Astrocyte (in vitro differentiated cells and primary cell): ENCODE results near the gene CRIM1. TPM values are rescaled to one million over a fixed set of nuclear protein-coding genes. Genes with fewer than 3 reads are reported as not detected.

ENCODE experiments used
- DNase-seq: peaks from one replicate; pipeline ENCODE4 v3.0.0-alpha.2; 2010; ENCODE audit warnings: low read depth
- FAIRE-seq: peaks from 2 replicates; lab custom pipeline; 2011; peaks lifted over from hg19 to GRCh38; lab: Jason Lieb, UNC
- H2AFZ ChIP-seq: 2 replicates; pipeline ENCODE4 v1.6.0; 2012; ENCODE audit warnings: low read depth, low read length, inconsistent platforms
- H3K27ac ChIP-seq: 2 replicates; pipeline ENCODE4 v1.5.1; 2011; ENCODE audit warnings: low read depth, low read length, inconsistent platforms
- H3K27me3 ChIP-seq: 2 replicates; pipeline ENCODE4 v1.6.0; 2011; ENCODE audit warnings: low read length, inconsistent platforms; ENCODE audit not compliant: insufficient read depth
- H3K36me3 ChIP-seq: 2 replicates; pipeline ENCODE4 v1.5.1; 2011; ENCODE audit warnings: low read length, inconsistent platforms; ENCODE audit not compliant: insufficient read depth
- H3K4me1 ChIP-seq: 2 replicates; pipeline ENCODE4 v1.5.1; 2011; ENCODE audit warnings: low read length, inconsistent platforms; ENCODE audit not compliant: insufficient read depth
- H3K4me2 ChIP-seq: 2 replicates; pipeline ENCODE4 v1.6.0; 2012; ENCODE audit warnings: low read length, inconsistent platforms
- H3K4me3 ChIP-seq: 2 replicates; pipeline ENCODE4 v1.5.1; 2011; ENCODE audit warnings: low read depth, mild to moderate bottlenecking, low read length, inconsistent platforms; ENCODE audit not compliant: insufficient read depth
- H3K79me2 ChIP-seq: 2 replicates; pipeline ENCODE4 v1.6.0; 2012; ENCODE audit warnings: mild to moderate bottlenecking, low read length, inconsistent platforms; ENCODE audit not compliant: insufficient read depth
- H3K9ac ChIP-seq: 2 replicates; pipeline ENCODE4 v1.6.0; 2012; ENCODE audit warnings: mild to moderate bottlenecking, low read length, inconsistent platforms
- H3K9me3 ChIP-seq: 2 replicates; pipeline ENCODE4 v1.5.1; 2012; ENCODE audit warnings: low read depth, mild to moderate bottlenecking, low read length, inconsistent platforms; ENCODE audit not compliant: insufficient read depth
- H4K20me1 ChIP-seq: 2 replicates; pipeline ENCODE4 v1.6.0; 2012; ENCODE audit warnings: low read length, inconsistent platforms; ENCODE audit not compliant: insufficient read depth
- H3K27ac Mint-ChIP-seq: one replicate; pipeline ENCODE4 v1.8.0; 2021; ENCODE audit warnings: mild to moderate bottlenecking, mixed read lengths; ENCODE audit not compliant: unreplicated experiment
- H3K27me3 Mint-ChIP-seq: one replicate; pipeline ENCODE4 v1.8.0; 2021; ENCODE audit warnings: low read depth, mixed read lengths; ENCODE audit not compliant: unreplicated experiment
- H3K36me3 Mint-ChIP-seq: one replicate; pipeline ENCODE4 v1.8.0; 2021; ENCODE audit warnings: low read depth, mixed read lengths; ENCODE audit not compliant: unreplicated experiment
- H3K4me1 Mint-ChIP-seq: one replicate; pipeline ENCODE4 v1.8.0; 2021; ENCODE audit warnings: low read depth, mixed read lengths; ENCODE audit not compliant: unreplicated experiment
- H3K4me3 Mint-ChIP-seq: one replicate; pipeline ENCODE4 v1.8.0; 2021; ENCODE audit warnings: mild to moderate bottlenecking, moderate library complexity, mixed read lengths; ENCODE audit not compliant: unreplicated experiment
- H3K9me3 Mint-ChIP-seq: one replicate; pipeline ENCODE4 v1.8.0; 2021; ENCODE audit warnings: mild to moderate bottlenecking, mixed read lengths; ENCODE audit not compliant: unreplicated experiment
- EZH2 ChIP-seq: IDR thresholded peaks from 2 replicates; pipeline ENCODE4 v1.6.1; 2012; ENCODE audit warnings: mild to moderate bottlenecking, low read length, inconsistent platforms; ENCODE audit not compliant: insufficient read depth
- total RNA-seq: library from RNA; stranded (reverse); gene quantifications from 2 replicates; pipeline ENCODE4 v1.2.1, GENCODE V29; 2021
- TF ChIP-seq, protein P1 (sequence below): IDR thresholded peaks from 2 replicates; pipeline ENCODE4 v1.5.1; 2011; ENCODE audit warnings: low read depth, mild to moderate bottlenecking, inconsistent platforms, low read length, moderate library complexity; ENCODE audit not compliant: insufficient read depth

CRIM1 gene
- total RNA-seq, 1 donor from 2014 or later = 180 TPM

DNA sequence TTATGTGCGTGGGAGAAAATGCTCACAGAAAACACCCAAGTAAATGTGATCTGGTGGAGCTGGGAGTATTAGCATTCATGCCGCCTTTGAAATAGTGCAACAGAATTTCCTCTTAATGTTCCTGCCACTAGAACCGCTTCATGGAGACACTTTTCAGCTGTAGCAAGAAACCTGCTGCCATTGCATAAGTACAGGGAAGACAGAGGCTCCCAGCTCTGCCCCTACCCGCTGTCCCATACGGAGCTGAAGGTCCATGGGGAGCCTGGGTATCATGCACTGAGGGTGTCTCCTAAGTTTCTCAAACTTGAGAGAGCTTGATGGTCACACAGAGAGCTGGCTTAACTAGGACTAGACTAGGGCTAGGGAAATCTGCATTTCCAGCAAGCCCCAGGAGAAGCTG is 49.6 kb downstream of the CRIM1 start:
- H2AFZ ChIP-seq = no peak overlapping the region
- no peak for FAIRE-seq
- no peak overlapping the region for H3K9ac ChIP-seq

DNA sequence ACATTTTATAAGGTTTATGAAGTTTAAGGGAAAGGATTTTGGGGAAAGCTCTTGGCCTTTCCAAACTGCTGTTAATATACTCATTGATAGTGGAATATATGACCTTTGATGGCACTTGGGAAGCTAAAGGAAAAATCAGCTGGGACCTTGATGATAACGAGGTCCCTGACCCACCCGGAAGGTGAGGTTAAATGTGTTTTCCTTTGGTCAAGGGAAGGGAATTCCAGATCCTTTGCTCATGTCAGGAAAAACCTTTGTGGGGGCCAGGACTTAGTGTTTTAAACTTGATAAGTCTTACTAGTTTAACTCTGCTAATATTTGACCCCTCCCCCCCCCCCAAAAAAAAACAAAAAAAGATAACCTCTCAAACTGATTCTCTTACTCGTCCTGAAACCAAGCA is 50.7 kb downstream of the CRIM1 start:
- DNase-seq (no peak), FAIRE-seq (no peak)
- TF ChIP-seq, protein P1, sequence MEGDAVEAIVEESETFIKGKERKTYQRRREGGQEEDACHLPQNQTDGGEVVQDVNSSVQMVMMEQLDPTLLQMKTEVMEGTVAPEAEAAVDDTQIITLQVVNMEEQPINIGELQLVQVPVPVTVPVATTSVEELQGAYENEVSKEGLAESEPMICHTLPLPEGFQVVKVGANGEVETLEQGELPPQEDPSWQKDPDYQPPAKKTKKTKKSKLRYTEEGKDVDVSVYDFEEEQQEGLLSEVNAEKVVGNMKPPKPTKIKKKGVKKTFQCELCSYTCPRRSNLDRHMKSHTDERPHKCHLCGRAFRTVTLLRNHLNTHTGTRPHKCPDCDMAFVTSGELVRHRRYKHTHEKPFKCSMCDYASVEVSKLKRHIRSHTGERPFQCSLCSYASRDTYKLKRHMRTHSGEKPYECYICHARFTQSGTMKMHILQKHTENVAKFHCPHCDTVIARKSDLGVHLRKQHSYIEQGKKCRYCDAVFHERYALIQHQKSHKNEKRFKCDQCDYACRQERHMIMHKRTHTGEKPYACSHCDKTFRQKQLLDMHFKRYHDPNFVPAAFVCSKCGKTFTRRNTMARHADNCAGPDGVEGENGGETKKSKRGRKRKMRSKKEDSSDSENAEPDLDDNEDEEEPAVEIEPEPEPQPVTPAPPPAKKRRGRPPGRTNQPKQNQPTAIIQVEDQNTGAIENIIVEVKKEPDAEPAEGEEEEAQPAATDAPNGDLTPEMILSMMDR = no peak
- no peak for TF ChIP-seq EZH2
- H3K4me3 Mint-ChIP-seq = no peak overlapping the region
- Histone ChIP-seq H3K27me3 (no peaks in the 10 kb centered on the region), H3K27ac (peak overlapping the region; percentile 40), H3K4me2 (peak overlapping the region; percentile 26), H2AFZ (no peak overlapping the region), H4K20me1 (peaks cover 40% of the 10 kb centered on the region), H3K9me3 (no peaks in the 10 kb centered on the region), H3K4me3 (no peak overlapping the region), H3K4me1 (peaks cover 54% of the 10 kb centered on the region), H3K79me2 (peaks cover 97% of the 10 kb centered on the region), H3K36me3 (peaks cover 6% of the 10 kb centered on the region), H3K9ac (peak overlapping the region; percentile 15)
- H3K27ac Mint-ChIP-seq = peak overlapping the region; percentile 73
- peaks cover 45% of the 10 kb centered on the region for H3K4me1 Mint-ChIP-seq
- H3K36me3 Mint-ChIP-seq = no peaks in the 10 kb centered on the region
- no peaks in the 10 kb centered on the region for H3K27me3 Mint-ChIP-seq
- H3K9me3 Mint-ChIP-seq = no peaks in the 10 kb centered on the region

More for the DNA sequence above, 49.6 kb downstream of the CRIM1 start:
- Mint-ChIP-seq H3K27ac (no peak overlapping the region), H3K27me3 (no peaks in the 10 kb centered on the region), H3K9me3 (no peaks in the 10 kb centered on the region), H3K4me3 (no peak overlapping the region), H3K4me1 (peaks cover 35% of the 10 kb centered on the region), H3K36me3 (no peaks in the 10 kb centered on the region)
- Histone ChIP-seq H3K4me2 (no peak overlapping the region), H3K4me3 (no peak overlapping the region), H4K20me1 (peaks cover 40% of the 10 kb centered on the region), H3K4me1 (peaks cover 50% of the 10 kb centered on the region), H3K36me3 (peaks cover 11% of the 10 kb centered on the region), H3K27me3 (no peaks in the 10 kb centered on the region), H3K9me3 (no peaks in the 10 kb centered on the region), H3K79me2 (peaks cover 97% of the 10 kb centered on the region), H3K27ac (peak overlapping the region; percentile 19)
- DNase-seq = no peak
- TF ChIP-seq, protein P1 = no peak
- no peak for TF ChIP-seq EZH2

DNA sequence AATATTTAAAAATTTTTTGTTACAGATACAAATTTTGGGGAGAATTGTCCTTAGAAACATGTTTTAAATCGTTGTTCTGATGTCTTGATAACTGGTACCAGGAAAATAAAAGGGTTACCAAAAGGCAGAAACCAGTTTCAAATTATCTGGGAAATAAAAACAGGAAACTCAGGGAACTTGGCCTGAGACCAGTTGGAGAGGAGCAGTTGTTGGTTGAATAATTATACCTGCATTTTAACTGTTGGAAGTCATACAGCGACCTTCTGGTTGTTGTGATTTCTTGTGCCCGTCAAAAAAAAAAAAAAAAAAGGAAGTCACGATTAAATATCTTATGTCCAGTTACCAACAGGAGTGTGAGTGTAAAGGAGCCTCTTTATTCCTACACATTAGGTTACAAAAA is 51.8 kb downstream of the CRIM1 start:
- H2AFZ ChIP-seq = no peak overlapping the region
- peak overlapping the region; percentile 47 for H3K9ac ChIP-seq
- H3K9me3 Mint-ChIP-seq = no peaks in the 10 kb centered on the region
- peaks cover 47% of the 10 kb centered on the region for H4K20me1 ChIP-seq
- no peaks in the 10 kb centered on the region for H3K36me3 ChIP-seq
- peak overlapping the region; percentile 50 for H3K4me2 ChIP-seq
- TF ChIP-seq, protein P1 = no peak
- no peak for TF ChIP-seq EZH2
- no peak overlapping the region for H3K4me3 Mint-ChIP-seq
- no peaks in the 10 kb centered on the region for H3K27me3 ChIP-seq
- H3K27me3 Mint-ChIP-seq = no peaks in the 10 kb centered on the region
- peaks cover 58% of the 10 kb centered on the region for H3K4me1 ChIP-seq
- H3K4me1 Mint-ChIP-seq = peaks cover 56% of the 10 kb centered on the region
- H3K27ac ChIP-seq = peak overlapping the region; percentile 49
- no peaks in the 10 kb centered on the region for H3K9me3 ChIP-seq
- DNase-seq (no peak), FAIRE-seq (no peak)
- H3K4me3 ChIP-seq = no peak overlapping the region
- H3K36me3 Mint-ChIP-seq = no peaks in the 10 kb centered on the region
- peak overlapping the region; percentile 51 for H3K27ac Mint-ChIP-seq
- H3K79me2 ChIP-seq = peaks cover 97% of the 10 kb centered on the region
